WERI-Rb-1 (cell line): Measurements from ENCODE around the gene R3HDM1.
"Not testable (repeated sequence)": the region's sequence is repeated elsewhere in the genome, so short reads cannot be mapped to it uniquely, and the experiment has no call there.

ENCODE experiments used
- DNase-seq: peaks from one replicate; pipeline ENCODE4 v3.0.0-alpha.2; 2020
- H3K27ac ChIP-seq: fragments of 250-450 bp; sonication (Bioruptor Pico); 2 replicates; pipeline ENCODE4 v1.5.1; 2020; ENCODE audit warnings: mild to moderate bottlenecking, moderate library complexity
- H3K27me3 ChIP-seq: fragments of 250-450 bp; sonication (Bioruptor Pico); 2 replicates; pipeline ENCODE4 v1.5.1; 2021; ENCODE audit warnings: mild to moderate bottlenecking, low read depth, moderate library complexity; ENCODE audit not compliant: insufficient read depth, severe bottlenecking
- H3K36me3 ChIP-seq: fragments of 250-450 bp; sonication (Bioruptor Pico); 2 replicates; pipeline ENCODE4 v1.5.1; 2020; ENCODE audit warnings: mild to moderate bottlenecking, moderate library complexity
- H3K4me3 ChIP-seq: 2 replicates; pipeline ENCODE4 v1.5.1; 2011; ENCODE audit warnings: low read depth, mild to moderate bottlenecking, control low read depth, low read length
- H3K9me3 ChIP-seq: fragments of 250-450 bp; sonication (Bioruptor Pico); 2 replicates; pipeline ENCODE4 v1.5.1; 2021; ENCODE audit warnings: mild to moderate bottlenecking, moderate library complexity; ENCODE audit not compliant: severe bottlenecking
- CTCF ChIP-seq: IDR thresholded peaks from 2 replicates; pipeline ENCODE4 v1.5.1; 2011; ENCODE audit warnings: low read depth, mild to moderate bottlenecking, control low read depth, inconsistent platforms, low read length

R3HDM1 gene

GRCh38 chr2:135703300-135703699 is 172.0 kb downstream of the R3HDM1 start:
- H3K27me3 ChIP-seq = no peaks in the 10 kb centered on the region
- H3K27ac ChIP-seq = no peak overlapping the region
- TF ChIP-seq CTCF = no peak
- no peak overlapping the region for H3K4me3 ChIP-seq
- no peaks in the 10 kb centered on the region for H3K36me3 ChIP-seq
- no peaks in the 10 kb centered on the region for H3K9me3 ChIP-seq
- no peak for DNase-seq

GRCh38 chr2:135704075-135704474 is 172.8 kb downstream of the R3HDM1 start:
- not testable (repeated sequence) for H3K27me3 ChIP-seq, DNase-seq, H3K4me3 ChIP-seq, H3K9me3 ChIP-seq, H3K36me3 ChIP-seq, H3K27ac ChIP-seq

- TF ChIP-seq CTCF = no peak
- Histone ChIP-seq H3K36me3 (0 out of 2 replicates have a peak, but pooled peaks cover 3% of the 10 kb centered on the region), H3K27me3 (no peaks in the 10 kb centered on the region), H3K4me3 (no peak overlapping the region), H3K27ac (no peak overlapping the region), H3K9me3 (no peaks in the 10 kb centered on the region)
- DNase-seq = no peak
These were observed 176.9 kb downstream of the R3HDM1 start for GRCh38 chr2:135708159-135708558.

GRCh38 chr2:135709992-135710391 is 178.7 kb downstream of the R3HDM1 start:
- no peaks in the 10 kb centered on the region for H3K27me3 ChIP-seq
- peak; percentile 65 for TF ChIP-seq CTCF
- H3K9me3 ChIP-seq = no peaks in the 10 kb centered on the region
- peaks cover 3% of the 10 kb centered on the region; the same call in 1 of the 2 replicates for H3K36me3 ChIP-seq
- no peak overlapping the region for H3K27ac ChIP-seq
- DNase-seq = peak; percentile 55
- no peak overlapping the region for H3K4me3 ChIP-seq

- H3K4me3 ChIP-seq, H3K9me3 ChIP-seq, DNase-seq, H3K27ac ChIP-seq, H3K27me3 ChIP-seq: not testable (repeated sequence)
- H3K36me3 ChIP-seq = peaks cover 20% of the 10 kb centered on the region
These were observed 183.8 kb downstream of the R3HDM1 start for GRCh38 chr2:135715086-135715485.

- H3K27me3 ChIP-seq = no peaks in the 10 kb centered on the region
- no peak for DNase-seq
- peaks cover 2% of the 10 kb centered on the region for H3K36me3 ChIP-seq
- no peak overlapping the region for H3K4me3 ChIP-seq
- H3K9me3 ChIP-seq = no peaks in the 10 kb centered on the region
- H3K27ac ChIP-seq = no peak overlapping the region
- no peak for TF ChIP-seq CTCF
These were observed 196.9 kb downstream of the R3HDM1 start for GRCh38 chr2:135728064-135728743.

GRCh38 chr2:135732561-135732960 is 201.3 kb downstream of the R3HDM1 start:
- Histone ChIP-seq H3K27ac (no peak overlapping the region), H3K9me3 (no peaks in the 10 kb centered on the region), H3K4me3 (no peak overlapping the region), H3K36me3 (no peaks in the 10 kb centered on the region), H3K27me3 (no peaks in the 10 kb centered on the region)
- no peak for DNase-seq
- TF ChIP-seq CTCF = no peak
